K562 (cell line): Measurements from ENCODE around the gene ARHGEF40. TPM values are rescaled to one million over a fixed set of nuclear protein-coding genes. Genes with fewer than 3 reads are reported as not detected.

Experiments
- CTCF ChIP-seq, 3 experiments: IDR thresholded peaks in 2 of 3; conservative IDR thresholded peaks in 1 of 3; 2 replicates each; pipeline ENCODE4 v1.5.1; 2011 to 2012; ENCODE audit warnings: low read length in 3 of 3, mild to moderate bottlenecking in 3 of 3, control low read depth in 2 of 3, improper control_type of control experiment in 1 of 3, inconsistent platforms in 1 of 3, low read depth in 1 of 3, mixed read lengths in 1 of 3, moderate library complexity in 1 of 3; ENCODE audit not compliant: insufficient read depth in 2 of 3
- ZBTB40 ChIP-seq, 2 experiments: fragments of 450-650 bp in 1 of 2; sonication (generic) in 1 of 2; formaldehyde crosslinking in 1 of 2; IDR thresholded peaks; 2 replicates each; pipeline versions ENCODE4 v1.7.1 to v1.9.0; 2016 to 2022; ENCODE audit warnings: inconsistent platforms in 1 of 2, mild to moderate bottlenecking in 1 of 2, missing genetic modification reagents in 1 of 2
- ZNF253 ChIP-seq: fragments of 250-450 bp; sonication (Bioruptor Pico); conservative IDR thresholded peaks from 2 replicates; pipeline ENCODE4 v1.6.1; 2021; ENCODE audit warnings: mild to moderate bottlenecking
- polyA plus RNA-seq, 8 experiments: library from polyadenylated mRNA; depleted of rRNA in 4 of 8; stranded (reverse) in 5 of 8; unstranded in 3 of 8; fragments of >200 nt; fragmentation: Nextera tagmentation in 2 of 8; fragmentation: Illumina TruSeq in 1 of 8; extraction: Ambion mirVana in 2 of 8; extraction: Trizol in 1 of 8; gene quantifications; 2 replicates each; pipeline versions ENCODE4 v1.2.1 to v1.2.3, GENCODE V29; 2011 to 2014; ENCODE audit warnings: inconsistent platforms in 1 of 8, missing spikeins in 1 of 8
- total RNA-seq, 7 experiments: library from RNA; depleted of rRNA in 6 of 7; stranded (reverse); fragments of >200 nt in 6 of 7; fragmentation: Illumina TruSeq in 2 of 7; extraction: Trizol in 2 of 7; gene quantifications; 2 replicates each; pipeline versions ENCODE4 v1.2.1 to v1.2.3, GENCODE V29; 2011 to 2021; ENCODE audit warnings: low replicate concordance in 1 of 7
- TF ChIP-seq, protein P1 (sequence below), 2 experiments: fragments of 450-650 bp; formaldehyde crosslinking in 1 of 2; IDR thresholded peaks; 2 replicates each; pipeline versions ENCODE4 v1.4.0 to v1.6.1; 2014 to 2020; ENCODE audit warnings: mild to moderate bottlenecking in 2 of 2, borderline replicate concordance in 1 of 2, low read depth in 1 of 2

Gene ARHGEF40
- total and polyA plus RNA-seq, 9 of the 15 experiments (the other 6 are each of a cell fraction or from before 2014, with no cell fraction given) = 0.42 to 6.3 (median 3.8) TPM

- TF ChIP-seq, protein P1, sequence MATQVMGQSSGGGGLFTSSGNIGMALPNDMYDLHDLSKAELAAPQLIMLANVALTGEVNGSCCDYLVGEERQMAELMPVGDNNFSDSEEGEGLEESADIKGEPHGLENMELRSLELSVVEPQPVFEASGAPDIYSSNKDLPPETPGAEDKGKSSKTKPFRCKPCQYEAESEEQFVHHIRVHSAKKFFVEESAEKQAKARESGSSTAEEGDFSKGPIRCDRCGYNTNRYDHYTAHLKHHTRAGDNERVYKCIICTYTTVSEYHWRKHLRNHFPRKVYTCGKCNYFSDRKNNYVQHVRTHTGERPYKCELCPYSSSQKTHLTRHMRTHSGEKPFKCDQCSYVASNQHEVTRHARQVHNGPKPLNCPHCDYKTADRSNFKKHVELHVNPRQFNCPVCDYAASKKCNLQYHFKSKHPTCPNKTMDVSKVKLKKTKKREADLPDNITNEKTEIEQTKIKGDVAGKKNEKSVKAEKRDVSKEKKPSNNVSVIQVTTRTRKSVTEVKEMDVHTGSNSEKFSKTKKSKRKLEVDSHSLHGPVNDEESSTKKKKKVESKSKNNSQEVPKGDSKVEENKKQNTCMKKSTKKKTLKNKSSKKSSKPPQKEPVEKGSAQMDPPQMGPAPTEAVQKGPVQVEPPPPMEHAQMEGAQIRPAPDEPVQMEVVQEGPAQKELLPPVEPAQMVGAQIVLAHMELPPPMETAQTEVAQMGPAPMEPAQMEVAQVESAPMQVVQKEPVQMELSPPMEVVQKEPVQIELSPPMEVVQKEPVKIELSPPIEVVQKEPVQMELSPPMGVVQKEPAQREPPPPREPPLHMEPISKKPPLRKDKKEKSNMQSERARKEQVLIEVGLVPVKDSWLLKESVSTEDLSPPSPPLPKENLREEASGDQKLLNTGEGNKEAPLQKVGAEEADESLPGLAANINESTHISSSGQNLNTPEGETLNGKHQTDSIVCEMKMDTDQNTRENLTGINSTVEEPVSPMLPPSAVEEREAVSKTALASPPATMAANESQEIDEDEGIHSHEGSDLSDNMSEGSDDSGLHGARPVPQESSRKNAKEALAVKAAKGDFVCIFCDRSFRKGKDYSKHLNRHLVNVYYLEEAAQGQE (IDR thresholded peaks at IDR 0.05; ENCODE audit: borderline replicate concordance) = peak; percentile 99
- TF ChIP-seq, protein P1 (CRISPR knock-in tag; IDR thresholded peaks at IDR 0.05; ENCODE audit: low read depth) = peak; percentile 92
- TF ChIP-seq ZBTB40 (IDR thresholded peaks at IDR 0.05) = peak; percentile 47; the same call in 1 of the 2 replicates
- no peak for TF ChIP-seq ZBTB40 (CRISPR knock-in tag; IDR thresholded peaks at IDR 0.05)
- no peak for TF ChIP-seq ZNF253 (CRISPR knock-in tag)
- no peak for TF ChIP-seq CTCF (IDR thresholded peaks at IDR 0.05 in 2 of 3, conservative IDR thresholded peaks at IDR 0.05 in 1 of 3; ENCODE audit: insufficient read depth in 2 of 3, low read depth in 1 of 3, low read length in 3 of 3)
Measured at GRCh38 chr14:21095430-21096205, 25.5 kb downstream of the ARHGEF40 start (continued).
